ENCODE results near the gene TACO1. TPM values are rescaled to one million over a fixed set of nuclear protein-coding genes. Genes with fewer than 3 reads are reported as not detected.
A peak's percentile ranks its signal among the peaks of the same experiment; 100 is the strongest.

The TACO1 gene
- total RNA-seq, 6 experiments from 2014 or later, result 26.5 to 32.6 (median 30.9) TPM

- Mint-ChIP-seq H3K4me1 (ENCODE audit: low read depth) (peaks cover 30% of the 10 kb centered on the region), H3K9me3 (no peaks in the 10 kb centered on the region), H3K36me3 (ENCODE audit: low read depth) (peaks cover 3% of the 10 kb centered on the region), H3K27ac (no peak overlapping the region), H3K4me3 (no peak overlapping the region), H3K27me3 (ENCODE audit: insufficient read depth) (no peaks in the 10 kb centered on the region)
- TF ChIP-seq CTCF (IDR thresholded peaks at IDR 0.05), result no peak
- DNase-seq, result peak; percentile 16
Observed at GRCh38 chr17:63645775-63646487, 45.2 kb downstream of the TACO1 start.

- peaks cover 30% of the 10 kb centered on the region for H3K4me1 Mint-ChIP-seq (ENCODE audit: low read depth)
- no peak for DNase-seq
- H3K27me3 Mint-ChIP-seq (ENCODE audit: insufficient read depth), result no peaks in the 10 kb centered on the region
- H3K4me3 Mint-ChIP-seq, result no peak overlapping the region
- peaks cover 3% of the 10 kb centered on the region for H3K36me3 Mint-ChIP-seq (ENCODE audit: low read depth)
- no peaks in the 10 kb centered on the region for H3K9me3 Mint-ChIP-seq
- TF ChIP-seq CTCF (IDR thresholded peaks at IDR 0.05), result no peak
- no peak overlapping the region for H3K27ac Mint-ChIP-seq
Observed at GRCh38 chr17:63646488-63646806, 45.8 kb downstream of the TACO1 start.

DNA sequence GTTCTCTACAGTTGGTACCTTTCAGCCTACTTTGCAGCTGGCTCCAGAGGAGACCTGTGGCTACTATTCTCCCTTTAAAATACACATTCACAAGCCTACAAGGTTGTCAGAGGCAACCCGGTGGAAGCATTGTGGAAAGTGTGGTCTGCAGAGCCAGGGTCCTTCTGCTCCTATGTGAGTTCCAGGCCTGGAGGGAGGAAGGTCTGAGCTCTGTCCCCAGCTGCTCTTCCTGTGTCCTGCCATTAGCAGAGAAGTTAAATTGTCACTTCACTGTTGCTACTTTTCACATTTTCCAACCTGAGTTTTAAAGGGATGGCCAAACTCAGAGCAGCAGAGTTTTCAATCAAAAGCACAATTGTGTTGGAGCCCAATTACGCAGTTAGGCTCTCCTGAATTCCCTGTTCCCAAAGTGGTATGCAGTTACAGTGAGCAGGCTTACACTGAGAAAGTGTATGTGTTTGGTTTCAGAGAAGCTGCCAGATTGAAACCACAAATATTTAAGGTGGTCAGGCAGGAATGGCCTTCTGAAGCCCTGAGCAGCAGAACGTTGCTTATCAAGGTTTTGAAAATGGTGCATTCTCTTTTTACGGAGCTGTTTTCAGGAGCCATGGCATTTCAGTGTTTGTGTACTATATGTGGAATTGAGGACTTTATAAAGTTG, 46.5 kb downstream of the TACO1 start:
- no peak overlapping the region for H3K27ac Mint-ChIP-seq
- H3K4me3 Mint-ChIP-seq, result no peak overlapping the region
- H3K4me1 Mint-ChIP-seq (ENCODE audit: low read depth), result peaks cover 30% of the 10 kb centered on the region
- no peaks in the 10 kb centered on the region for H3K9me3 Mint-ChIP-seq
- DNase-seq, result peak; percentile 50
- no peak for TF ChIP-seq CTCF (IDR thresholded peaks at IDR 0.05)
- H3K27me3 Mint-ChIP-seq (ENCODE audit: insufficient read depth), result no peaks in the 10 kb centered on the region
- peaks cover 3% of the 10 kb centered on the region for H3K36me3 Mint-ChIP-seq (ENCODE audit: low read depth)

- Mint-ChIP-seq H3K27ac (no peak overlapping the region), H3K9me3 (no peaks in the 10 kb centered on the region), H3K4me1 (ENCODE audit: low read depth) (peaks cover 30% of the 10 kb centered on the region), H3K27me3 (ENCODE audit: insufficient read depth) (no peaks in the 10 kb centered on the region), H3K36me3 (ENCODE audit: low read depth) (peaks cover 3% of the 10 kb centered on the region), H3K4me3 (no peak overlapping the region)
- DNase-seq, result no peak
- TF ChIP-seq CTCF (IDR thresholded peaks at IDR 0.05), result no peak
Observed at GRCh38 chr17:63647936-63648335, 47.2 kb downstream of the TACO1 start.

DNA sequence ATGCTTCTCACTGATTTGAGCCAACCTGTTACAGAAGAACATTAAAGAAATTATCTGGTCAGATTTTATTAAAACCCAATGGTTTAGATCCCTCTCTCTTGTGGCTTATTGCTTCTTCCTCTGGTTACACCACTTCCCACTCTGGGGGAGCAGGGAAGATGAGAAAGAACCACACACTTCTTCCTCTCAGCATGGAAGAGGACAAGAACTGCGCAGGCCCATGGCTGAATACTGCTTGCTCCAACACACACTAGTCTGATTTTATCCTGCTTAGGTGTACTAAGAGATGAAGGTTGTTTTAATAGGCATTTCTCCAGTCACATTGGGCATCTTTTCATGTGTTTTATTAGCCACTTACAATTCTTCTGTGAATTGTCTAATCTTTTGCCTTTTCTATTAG, 49.1 kb downstream of the TACO1 start:
- no peak for TF ChIP-seq CTCF (IDR thresholded peaks at IDR 0.05)
- Mint-ChIP-seq H3K9me3 (no peaks in the 10 kb centered on the region), H3K4me3 (no peak overlapping the region), H3K4me1 (ENCODE audit: low read depth) (peaks cover 30% of the 10 kb centered on the region), H3K27ac (no peak overlapping the region), H3K36me3 (ENCODE audit: low read depth) (peaks cover 8% of the 10 kb centered on the region), H3K27me3 (ENCODE audit: insufficient read depth) (no peaks in the 10 kb centered on the region; the same call in 1 of the 2 replicates)
- DNase-seq, result no peak
